Measurements from ENCODE around the gene CDK5RAP2. TPM values are rescaled to one million over a fixed set of nuclear protein-coding genes. Genes with fewer than 3 reads are reported as not detected.

The CDK5RAP2 gene
- total and polyA plus RNA-seq, 10 of the 15 experiments (the other 5 are each of a cell fraction or from before 2014, with no cell fraction given), result 16.2 to 53.5 (median 34.5) TPM

DNA sequence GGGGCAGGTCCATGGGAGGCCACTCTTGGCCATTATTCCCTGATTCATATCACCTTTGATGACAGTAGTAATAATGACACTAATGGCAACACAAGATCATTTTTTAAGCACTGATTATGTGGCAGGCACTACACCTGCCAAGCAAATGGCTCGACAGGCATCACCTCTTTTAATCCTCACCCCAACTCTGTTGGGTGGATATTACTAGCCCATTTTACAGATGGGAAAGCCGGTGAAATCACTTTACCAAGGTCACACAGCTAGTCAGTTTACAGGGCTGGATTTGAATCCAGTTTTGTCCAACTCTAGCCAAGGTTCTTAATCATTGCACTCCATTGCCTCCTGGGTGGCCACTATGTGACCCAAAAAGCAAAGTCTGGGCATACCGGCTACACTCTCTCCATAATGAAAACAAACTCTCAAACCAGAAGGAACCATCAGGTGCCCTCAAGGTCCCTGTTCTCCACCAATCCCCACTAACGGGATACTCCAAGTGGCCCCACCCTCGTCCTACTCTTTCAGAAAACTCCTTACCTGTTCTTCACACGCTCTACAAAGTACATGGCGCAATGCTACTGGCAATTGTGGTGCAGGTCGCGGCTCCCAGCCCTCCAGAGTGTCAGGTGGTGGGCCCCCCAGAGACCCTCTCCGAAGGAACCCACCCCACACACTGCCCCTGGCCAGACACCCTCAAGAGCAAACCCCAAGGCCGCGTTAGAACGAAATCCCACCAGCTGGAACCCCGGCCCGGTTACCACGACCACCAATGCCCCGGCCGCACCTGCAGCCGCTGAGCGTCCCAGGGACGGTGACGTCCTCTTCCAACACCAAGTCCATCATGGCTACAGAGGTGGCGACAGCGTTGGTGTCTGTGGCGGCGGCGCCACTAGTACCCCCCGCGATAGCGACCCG is 572 bp downstream of the CDK5RAP2 start:
- Histone ChIP-seq H3K27ac (ENCODE audit: control insufficient read depth, insufficient read depth) (peak overlapping the region; percentile 85), H3K4me3 (peak overlapping the region; percentile 89), H2AFZ (ENCODE audit: control insufficient read depth, low read depth, low read length) (peak overlapping the region; percentile 100), H3K9ac (ENCODE audit: control insufficient read depth, insufficient read depth, low read length) (peak overlapping the region; percentile 92), H3K36me3 (ENCODE audit: control insufficient read depth in 2 of 2, insufficient read depth in 2 of 2, low read length in 1 of 2) (no peaks in the 10 kb centered on the region), H3K27me3 (replicated peaks in 1 of 2; ENCODE audit: control insufficient read depth in 2 of 2, insufficient read depth in 2 of 2, low read length in 1 of 2) (no peaks in the 10 kb centered on the region), H3K4me2 (ENCODE audit: control insufficient read depth, insufficient read depth) (peak overlapping the region; percentile 99), H3K4me1 (ENCODE audit: control insufficient read depth, insufficient read depth, low read length) (peaks cover 20% of the 10 kb centered on the region), H3K79me2 (ENCODE audit: control insufficient read depth, insufficient read depth, low read length) (peaks cover 37% of the 10 kb centered on the region), H4K20me1 (ENCODE audit: control insufficient read depth, insufficient read depth) (no peaks in the 10 kb centered on the region), H3K9me3 (replicated peaks; ENCODE audit: control insufficient read depth, insufficient read depth, low read length) (no peaks in the 10 kb centered on the region)
- in situ Hi-C loops (cut with MboI), result no loop called here
- ChIA-PET RAD21 (ENCODE audit: unreplicated experiment) (no interaction called here), SMC1A (ENCODE audit: uncharacterized antibody, unreplicated experiment) (interaction anchor here (0.7 kb wide), 1 partner anchor 258 kb away, joined by 3 read pairs; no protein-coding TSS in a partner anchor), POLR2A (no interaction called here), CTCF (no interaction called here)
- TSS peak; percentile 68 for BruUV-seq (replicated peaks)
- intact Hi-C loops (cut with micrococcal nuclease; ENCODE audit: unreplicated experiment), result loop anchor here (10.0 kb wide), 1 partner anchor 345 kb away; the partner anchor contains the start of gene TRAF1
- DNase-seq (ENCODE audit: low read depth, low spot score) (no peak), ATAC-seq (peak; percentile 45), FAIRE-seq (no peak)
- 3% methylated on average over 31 of the region's 31 CpGs for WGBS (ENCODE audit: insufficient coverage, insufficient replicate concordance, low lambda C conversion rate, missing lambda C conversion rate)
- TF ChIP-seq NKRF (conservative IDR thresholded peaks at IDR 0.05) (0 out of 2 replicates have a peak, but pooled peaks have one; percentile 38), NFYB (IDR thresholded peaks at IDR 0.05; ENCODE audit: insufficient read depth, low read depth, low read length) (peak; percentile 33; the same call in 1 of the 2 replicates), ZNF207 (IDR thresholded peaks at IDR 0.05; ENCODE audit: borderline replicate concordance) (no peak)
